HG02973 (cell line): ENCODE results near the gene HMGA1.

ENCODE experiments used
- ATAC-seq: cut with Tn5 transposase; IDR thresholded peaks from one replicate; pipeline ENCODE4 v1.9.1; 2021; ENCODE audit warnings: moderate library complexity; ENCODE audit not compliant: unreplicated experiment

The HMGA1 gene

DNA sequence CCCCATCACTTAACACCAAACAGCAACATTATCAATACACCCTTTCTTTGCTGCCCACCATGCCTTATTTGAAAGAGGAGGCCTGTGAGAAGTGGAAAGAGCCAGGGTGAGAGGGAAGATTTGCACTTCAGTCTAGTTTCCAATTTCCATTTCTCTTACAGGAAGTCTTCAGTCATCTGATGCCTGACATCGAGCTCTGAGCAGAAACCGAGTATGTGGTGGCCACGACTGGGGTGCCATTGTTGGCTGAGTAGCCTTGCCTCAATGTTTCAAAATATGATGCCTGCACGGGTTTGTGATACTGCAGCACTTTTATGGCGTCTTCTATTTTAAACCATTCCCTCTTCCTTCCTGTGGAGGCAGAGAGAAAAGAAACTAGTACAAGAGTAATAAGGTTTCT, 51.9 kb downstream of the HMGA1 start:
- no peak for ATAC-seq

DNA sequence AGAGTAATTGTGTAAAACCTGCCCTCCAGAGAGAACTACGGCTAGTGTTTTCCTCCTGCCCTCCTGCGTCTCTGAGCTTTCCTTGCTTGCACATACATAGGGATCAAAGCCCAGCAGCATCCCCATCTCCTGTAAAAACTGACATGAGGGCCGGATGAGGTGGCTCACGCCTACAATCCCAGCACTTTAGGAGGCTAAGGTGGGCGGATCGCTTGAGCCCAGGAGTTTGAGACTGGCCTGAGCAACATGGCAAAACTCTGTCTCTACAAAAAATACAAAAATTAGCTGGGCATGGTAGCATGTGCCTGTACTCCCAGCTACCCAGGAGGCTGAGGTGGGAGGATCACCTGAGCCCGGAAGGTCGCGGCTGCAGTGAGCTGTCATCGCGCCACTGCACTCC, 52.5 kb downstream of the HMGA1 start:
- ATAC-seq = no peak

DNA sequence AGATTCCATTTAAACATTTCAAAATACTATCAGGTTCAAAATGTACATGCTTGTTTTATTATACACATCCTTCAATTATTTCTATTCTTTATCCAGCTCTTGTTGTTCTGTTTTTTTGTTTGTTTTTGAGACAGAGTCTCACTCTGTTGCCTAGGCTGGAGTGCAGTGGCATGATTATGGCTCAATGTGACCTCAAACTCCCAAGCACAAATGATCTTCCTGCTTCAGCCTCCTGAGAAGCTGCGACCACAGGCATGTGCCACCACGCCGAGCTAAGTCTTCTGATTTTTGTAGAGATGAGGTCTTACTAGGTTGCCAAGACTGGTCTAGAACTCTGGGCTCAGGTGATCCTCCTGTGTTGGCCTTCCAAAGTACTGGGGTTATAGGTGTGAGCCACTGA, 56.3 kb downstream of the HMGA1 start:
- ATAC-seq = no peak

DNA sequence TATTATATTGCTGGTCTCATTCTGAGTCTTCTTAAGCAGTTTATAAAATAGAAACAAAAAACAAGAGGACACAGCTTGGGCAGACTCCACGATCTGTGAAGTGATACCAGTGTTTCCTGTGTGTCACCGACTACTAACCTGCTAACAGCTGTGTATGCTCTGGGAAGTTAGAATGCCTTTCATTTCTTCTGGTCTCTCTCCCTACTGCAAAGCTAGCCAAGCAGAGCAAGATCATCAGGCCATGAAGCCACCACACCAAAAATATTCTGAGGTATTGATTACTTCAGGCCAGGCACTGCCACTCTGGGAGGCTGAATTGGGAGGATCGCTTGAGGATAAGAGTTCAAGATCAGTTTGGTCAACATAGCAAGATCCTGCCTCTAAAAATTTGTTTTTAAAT, 59.0 kb downstream of the HMGA1 start:
- peak; percentile 69 for ATAC-seq
